ENCODE results near the gene HOXB13.

The HOXB13 gene

GRCh38 chr17:48747445-48748363 lies 19.2 kb upstream of the HOXB13 start:
- DNase-seq, result no peak

GRCh38 chr17:48746916-48747444 lies 18.4 kb upstream of the HOXB13 start:
- no peak for DNase-seq

- no peak for DNase-seq
Measured at GRCh38 chr17:48745381-48746275, 17.1 kb upstream of the HOXB13 start.

- no peak for DNase-seq
Measured at GRCh38 chr17:48740537-48740936, 12.0 kb upstream of the HOXB13 start.

- DNase-seq, result peak; percentile 59
Measured at GRCh38 chr17:48738803-48739526, 10.4 kb upstream of the HOXB13 start.

GRCh38 chr17:48738424-48738802 lies 9.9 kb upstream of the HOXB13 start:
- no peak for DNase-seq

GRCh38 chr17:48737330-48738043 lies 8.9 kb upstream of the HOXB13 start:
- no peak for DNase-seq

- no peak for DNase-seq
Measured at GRCh38 chr17:48735062-48735351, 6.5 kb upstream of the HOXB13 start.

GRCh38 chr17:48734333-48735061 lies 5.9 kb upstream of the HOXB13 start:
- DNase-seq, result no peak

- DNase-seq, result no peak
Measured at GRCh38 chr17:48733632-48734328, 5.2 kb upstream of the HOXB13 start.

- no peak for DNase-seq
Measured at GRCh38 chr17:48732688-48733629, 4.4 kb upstream of the HOXB13 start.

GRCh38 chr17:48731355-48731754 lies 2.8 kb upstream of the HOXB13 start:
- no peak for DNase-seq

- no peak for DNase-seq
Measured at GRCh38 chr17:48730240-48730550, 1.6 kb upstream of the HOXB13 start.

GRCh38 chr17:48729335-48730239 lies 1.0 kb upstream of the HOXB13 start:
- DNase-seq, result no peak

GRCh38 chr17:48727415-48728175 lies 955 bp downstream of the HOXB13 start:
- DNase-seq, result no peak

GRCh38 chr17:48726916-48727286 lies 1.6 kb downstream of the HOXB13 start:
- no peak for DNase-seq

- DNase-seq, result no peak
Measured at GRCh38 chr17:48726114-48726915, 2.2 kb downstream of the HOXB13 start.

All from activated CD8-positive, alpha-beta memory T cell treated with anti-CD3 and anti-CD28 coated beads for 24 hours (primary cell).